GM12878 (cell line): Measurements from ENCODE around the gene RABEP2. TPM values are rescaled to one million over a fixed set of nuclear protein-coding genes. Genes with fewer than 3 reads are reported as not detected.
A peak's percentile ranks its signal among the peaks of the same experiment; 100 is the strongest.

Source experiments
- BCL3 ChIP-seq: IDR thresholded peaks from 2 replicates; pipeline ENCODE4 v1.6.1; 2011; ENCODE audit warnings: borderline replicate concordance, low read depth, mild to moderate bottlenecking, moderate library complexity, low read length; ENCODE audit not compliant: insufficient read depth, poor library complexity, severe bottlenecking
- CBX5 ChIP-seq: sonication (generic); IDR thresholded peaks from 2 replicates; pipeline ENCODE4 v1.6.1; 2016; ENCODE audit warnings: low read depth, moderate library complexity, mild to moderate bottlenecking, inconsistent platforms
- CTCF ChIP-seq, 3 experiments: IDR thresholded peaks in 2 of 3; conservative IDR thresholded peaks in 1 of 3; 2 replicates each; pipeline ENCODE4 v1.5.1; 2011; ENCODE audit warnings: low read depth in 3 of 3, low read length in 3 of 3, mild to moderate bottlenecking in 3 of 3, control low read depth in 2 of 3, moderate library complexity in 2 of 3, inconsistent platforms in 1 of 3, mixed read lengths in 1 of 3; ENCODE audit not compliant: control insufficient read depth in 2 of 3, insufficient read depth in 1 of 3; ENCODE audit errors: extremely low read depth in 1 of 3
- EED ChIP-seq: sonication (generic); IDR thresholded peaks from 2 replicates; pipeline ENCODE4 v1.6.1; 2016; ENCODE audit warnings: antibody characterized with exemption, low read depth
- GABPA ChIP-seq: IDR thresholded peaks from 2 replicates; pipeline ENCODE4 v1.6.1; 2014; ENCODE audit warnings: antibody characterized with exemption, low read depth, mild to moderate bottlenecking, inconsistent platforms
- HDGF ChIP-seq: fragments of 450-650 bp; IDR thresholded peaks from 2 replicates; pipeline ENCODE4 v1.6.1; 2016; ENCODE audit warnings: antibody characterized with exemption
- IRF5 ChIP-seq: fragments of 450-650 bp; IDR thresholded peaks from 2 replicates; pipeline ENCODE4 v1.6.1; 2017; ENCODE audit warnings: borderline replicate concordance
- MEF2B ChIP-seq: fragments of 450-650 bp; IDR thresholded peaks from 2 replicates; pipeline ENCODE4 v1.6.1; 2018; ENCODE audit warnings: mild to moderate bottlenecking, moderate library complexity; ENCODE audit not compliant: partially characterized antibody, poor library complexity, severe bottlenecking
- NBN ChIP-seq: fragments of 450-650 bp; IDR thresholded peaks from 2 replicates; pipeline ENCODE4 v1.6.1; 2016
- NR2F1 ChIP-seq: fragments of 450-650 bp; conservative IDR thresholded peaks from 2 replicates; pipeline ENCODE4 v1.6.1; 2017; ENCODE audit warnings: mild to moderate bottlenecking
- PML ChIP-seq: IDR thresholded peaks from 2 replicates; pipeline ENCODE4 v1.6.1; 2012; ENCODE audit warnings: low read length, inconsistent platforms
- RAD51 ChIP-seq: fragments of 450-650 bp; IDR thresholded peaks from 2 replicates; pipeline ENCODE4 v1.6.1; 2016; ENCODE audit warnings: moderate library complexity, mild to moderate bottlenecking, inconsistent platforms
- RUNX3 ChIP-seq: IDR thresholded peaks from 2 replicates; pipeline ENCODE4 v1.6.1; 2012; ENCODE audit warnings: low read length, inconsistent platforms
- SKIL ChIP-seq: fragments of 450-650 bp; IDR thresholded peaks from 2 replicates; pipeline ENCODE4 v1.6.1; 2017; ENCODE audit warnings: mild to moderate bottlenecking, low read depth, inconsistent platforms; ENCODE audit not compliant: poor library complexity, severe bottlenecking
- SRF ChIP-seq, 2 experiments: IDR thresholded peaks; 2 replicates each; pipeline ENCODE4 v1.6.1; 2011; ENCODE audit warnings: low read depth in 2 of 2, low read length in 2 of 2, mild to moderate bottlenecking in 1 of 2, moderate library complexity in 1 of 2
- YY1 ChIP-seq: IDR thresholded peaks from 2 replicates; pipeline ENCODE4 v1.6.1; 2011; ENCODE audit warnings: low read depth, mild to moderate bottlenecking, low read length
- ZNF274 ChIP-seq: IDR thresholded peaks from one replicate; pipeline ENCODE4 v1.8.0; 2011; ENCODE audit not compliant: insufficient read length, insufficient read depth
- ZNF592 ChIP-seq: fragments of 450-650 bp; IDR thresholded peaks from 2 replicates; pipeline ENCODE4 v1.6.1; 2017; ENCODE audit warnings: mild to moderate bottlenecking, moderate library complexity
- ZZZ3 ChIP-seq: IDR thresholded peaks from 2 replicates; pipeline ENCODE4 v1.6.1; 2011; ENCODE audit warnings: low read depth; ENCODE audit not compliant: control insufficient read depth, insufficient read length
- polyA plus RNA-seq, 11 experiments: library from polyadenylated mRNA; depleted of rRNA in 4 of 11; unstranded in 6 of 11; stranded (reverse) in 5 of 11; fragments of >200 nt; fragmentation: Nextera tagmentation in 4 of 11; fragmentation: Illumina TruSeq in 1 of 11; extraction: Ambion mirVana in 4 of 11; extraction: Trizol in 1 of 11; gene quantifications; 1 replicate in 1 of 11; 2 replicates in 10 of 11; pipeline versions ENCODE4 v1.2.1 to v1.2.3, GENCODE V29; 2011 to 2016; ENCODE audit warnings: inconsistent platforms in 2 of 11, missing spikeins in 2 of 11, low read depth in 1 of 11
- total RNA-seq, 4 experiments: library from RNA; depleted of rRNA in 3 of 4; stranded (reverse); fragments of >200 nt in 3 of 4; fragmentation: Illumina TruSeq in 1 of 4; extraction: Trizol in 1 of 4; gene quantifications; 2 replicates each; pipeline versions ENCODE4 v1.2.1 to v1.2.3, GENCODE V29; 2013 to 2021

Gene RABEP2
- total and polyA plus RNA-seq, 10 of the 15 experiments (the other 5 are each of a cell fraction or from before 2014, with no cell fraction given) = 0.47 to 33.2 (median 18.6) TPM

- TF ChIP-seq SKIL = peak; percentile 62
- TF ChIP-seq PML = peak; percentile 76
- peak; percentile 94 for TF ChIP-seq HDGF
- TF ChIP-seq ZZZ3 = no peak
- peak; percentile 96 for TF ChIP-seq NBN
- no peak for TF ChIP-seq ZNF592
- TF ChIP-seq IRF5 = no peak
- TF ChIP-seq CBX5 = 0 out of 2 replicates have a peak, but pooled peaks have one; percentile 32
- TF ChIP-seq EED = peak; percentile 85
- TF ChIP-seq NR2F1 = peak; percentile 91
- no peak for TF ChIP-seq CTCF (IDR thresholded peaks at IDR 0.05 in 2 of 3, conservative IDR thresholded peaks at IDR 0.05 in 1 of 3; ENCODE audit: control insufficient read depth in 2 of 3, extremely low read depth in 1 of 3, insufficient read depth in 1 of 3, low read depth in 3 of 3, low read length in 3 of 3)
- peak; percentile 90 for TF ChIP-seq MEF2B
- no peak for TF ChIP-seq GABPA
- TF ChIP-seq SRF (IDR thresholded peaks at IDR 0.05; ENCODE audit: low read depth in 2 of 2, low read length in 2 of 2) = peak; percentile 29 to 52; a peak in 1 of 4 replicates
- TF ChIP-seq RUNX3 = peak; percentile 67
- no peak for TF ChIP-seq RAD51
- TF ChIP-seq ZNF274 = no peak
- TF ChIP-seq YY1 = peak; percentile 87
- no peak for TF ChIP-seq BCL3
These were observed 569 bp upstream of the RABEP2 start (continued) for GRCh38 chr16:28925386-28926228.
